GM12801 (cell line): Measurements from ENCODE around the gene SLC66A1.

Source experiments
- CTCF ChIP-seq: IDR thresholded peaks from one replicate; pipeline ENCODE4 v1.5.1; 2011; ENCODE audit warnings: control low read depth; ENCODE audit not compliant: insufficient read length; ENCODE audit errors: extremely low read depth

The SLC66A1 gene

DNA sequence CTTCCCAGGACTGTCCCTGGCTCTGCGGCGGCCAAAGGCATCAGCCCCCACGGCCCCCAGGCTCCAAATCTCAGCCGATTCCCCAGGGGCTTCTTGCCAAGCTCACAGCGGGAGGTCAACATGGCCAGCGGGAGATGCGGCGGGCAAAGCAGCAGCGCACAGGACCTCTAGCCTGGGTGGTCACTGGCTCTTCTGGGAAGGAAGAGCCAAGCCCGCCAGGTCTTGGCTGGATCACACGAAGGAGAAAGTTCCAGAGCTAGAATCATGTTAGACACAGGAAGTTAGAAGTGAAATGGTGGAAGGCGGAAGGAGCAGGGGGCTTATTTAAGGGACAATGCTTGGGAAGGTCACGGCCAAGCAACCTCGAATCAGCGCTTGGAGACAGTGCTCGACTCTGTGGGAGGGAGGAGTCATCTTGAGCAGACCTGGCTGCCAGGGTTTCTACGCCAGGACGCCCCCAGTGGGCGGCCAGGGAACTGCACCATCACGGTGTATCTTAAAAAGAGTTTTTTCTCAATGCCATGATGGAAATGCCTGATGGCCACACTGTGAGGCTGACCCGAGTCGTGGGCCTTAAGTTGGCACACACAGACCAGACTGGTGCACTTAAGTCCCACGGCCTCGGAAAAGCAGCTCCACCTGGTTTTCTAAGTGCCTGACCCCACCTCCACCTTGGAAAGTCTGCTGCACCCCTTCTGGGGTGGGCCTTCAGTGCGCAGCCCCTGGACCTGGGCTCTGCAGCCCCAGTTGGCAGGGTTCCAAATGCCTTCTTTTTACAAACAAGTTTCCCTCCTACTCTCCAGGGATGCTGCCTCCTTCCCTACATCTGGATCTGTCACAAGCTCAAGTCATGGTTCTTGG is 29.3 kb downstream of the SLC66A1 start:
- TF ChIP-seq CTCF = no peak

DNA sequence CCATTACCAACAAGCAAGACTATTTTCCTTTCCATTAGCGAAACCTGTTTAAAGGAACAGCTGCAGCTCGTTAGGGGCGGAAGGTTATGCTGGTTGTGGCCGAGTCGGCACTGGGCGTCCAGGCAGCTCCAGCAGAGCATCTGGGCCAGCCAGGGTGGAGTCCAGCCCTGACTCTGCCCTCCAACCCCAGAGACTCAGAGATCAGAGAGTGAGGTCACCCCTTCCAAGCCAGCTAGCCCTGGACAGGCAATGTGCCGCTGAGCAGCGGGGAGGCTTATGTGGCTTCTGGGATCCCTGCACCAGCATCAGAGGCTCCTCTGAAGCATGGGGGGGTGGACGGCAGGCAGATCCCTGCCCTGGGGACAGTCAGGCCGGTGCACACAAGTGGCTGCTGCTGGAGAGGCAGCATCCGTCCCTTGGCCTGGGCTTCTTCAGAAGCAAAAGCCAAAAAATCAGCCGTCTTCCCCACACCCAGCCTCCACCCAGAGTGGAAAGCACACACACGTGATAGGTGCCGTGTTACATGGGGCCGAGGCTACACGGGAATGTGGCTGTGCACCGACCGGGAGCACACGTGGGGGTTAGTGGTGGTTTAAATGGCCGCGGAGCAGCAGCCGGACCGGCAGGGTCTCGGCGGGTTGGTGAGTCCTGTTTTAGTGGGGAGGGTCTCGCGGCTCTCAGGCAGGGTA is 30.1 kb downstream of the SLC66A1 start:
- TF ChIP-seq CTCF = no peak

- no peak for TF ChIP-seq CTCF
Measured at GRCh38 chr1:19342894-19343616, 30.9 kb downstream of the SLC66A1 start.

- TF ChIP-seq CTCF = no peak
Measured at GRCh38 chr1:19343617-19344350, 31.7 kb downstream of the SLC66A1 start.

DNA sequence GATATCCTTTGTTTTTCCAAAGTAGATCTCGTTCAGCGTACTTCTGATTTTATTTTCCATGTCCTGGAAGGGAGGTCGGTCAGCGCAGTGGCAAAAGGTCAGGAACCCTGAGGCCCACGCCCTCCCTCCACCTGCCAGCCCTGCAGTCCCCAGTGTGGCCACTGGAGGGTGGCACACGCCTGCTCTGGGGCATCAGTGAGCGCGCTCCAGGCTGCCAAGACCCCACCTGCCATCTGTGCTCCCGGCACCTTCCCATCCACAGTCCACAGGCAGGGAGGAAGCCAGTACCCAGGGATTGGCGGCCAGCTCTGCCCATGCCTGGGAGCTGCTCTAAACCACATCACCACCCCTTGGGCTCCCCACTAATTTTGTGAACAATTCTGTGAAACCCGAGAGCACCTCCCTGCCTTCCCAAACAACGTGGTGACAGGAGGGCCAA is 32.3 kb downstream of the SLC66A1 start:
- no peak for TF ChIP-seq CTCF

DNA sequence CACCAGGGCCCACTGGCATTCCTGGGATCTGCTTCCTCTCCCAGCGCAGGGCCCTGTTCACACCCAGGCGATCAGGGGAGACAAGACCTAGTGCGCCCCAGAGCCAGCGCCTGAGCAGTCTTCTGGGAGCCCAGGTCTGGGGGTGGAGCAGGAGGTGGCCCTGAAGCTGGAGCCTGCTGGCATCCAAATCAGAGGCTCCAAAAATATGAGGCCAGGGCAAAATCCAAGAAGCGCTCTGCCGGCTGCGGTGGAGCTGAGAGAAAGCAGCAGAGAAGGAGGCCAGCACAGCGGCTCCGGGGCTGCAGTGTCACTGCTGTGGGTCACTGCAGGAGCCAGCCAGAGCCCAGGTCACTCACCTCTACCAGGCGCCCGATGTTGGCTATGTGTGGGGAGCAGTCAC is 32.7 kb downstream of the SLC66A1 start:
- TF ChIP-seq CTCF = no peak
